Effector CD4-positive, alpha-beta T cell (primary cell): ENCODE results near the gene RASAL2.
"Not testable (repeated sequence)": the region's sequence is repeated elsewhere in the genome, so short reads cannot be mapped to it uniquely, and the experiment has no call there.

ENCODE experiments used
- DNase-seq: peaks from one replicate; pipeline ENCODE4 v3.0.0-alpha.2; 2020

Gene RASAL2

DNA sequence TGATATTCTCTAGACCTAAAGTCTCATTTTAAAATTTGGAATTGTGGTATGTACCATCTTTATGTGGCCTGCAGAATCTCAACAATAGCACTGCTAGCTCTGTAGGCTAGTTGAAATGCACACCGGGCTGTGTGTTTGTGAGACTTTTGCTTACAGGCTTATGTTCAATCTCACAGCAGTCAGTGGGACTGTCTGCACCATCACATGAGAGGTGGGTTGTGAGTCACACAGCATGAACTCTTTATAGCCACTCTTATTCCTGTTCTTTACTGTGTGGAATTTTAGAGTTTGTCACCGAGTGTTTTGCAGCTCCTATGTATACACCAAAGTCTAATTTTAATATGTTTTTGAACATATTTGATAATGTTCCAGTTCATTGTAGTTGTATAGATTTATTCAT lies 74.6 kb downstream of the RASAL2 start:
- no peak for DNase-seq

DNA sequence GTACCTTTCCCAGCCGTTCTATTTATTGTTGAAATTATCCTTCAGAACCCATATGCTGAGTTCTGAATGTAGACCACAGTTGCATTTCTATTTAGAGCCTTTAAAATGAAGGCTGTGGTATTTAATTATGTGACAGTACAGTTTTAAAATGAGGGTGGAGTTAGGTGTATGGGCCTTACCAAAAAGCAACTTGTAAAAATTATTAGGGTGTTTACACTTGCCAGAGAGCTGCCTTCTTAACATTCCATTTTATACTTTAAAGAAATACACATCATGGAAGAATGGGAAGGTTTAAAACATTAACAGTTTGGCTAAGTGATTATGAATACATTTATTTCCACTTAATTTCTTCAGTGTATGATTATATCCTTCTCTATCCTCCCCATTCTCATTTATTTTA lies 75.7 kb downstream of the RASAL2 start:
- no peak for DNase-seq

- no peak for DNase-seq
Observed at GRCh38 chr1:178172939-178173338, 79.0 kb downstream of the RASAL2 start.

DNA sequence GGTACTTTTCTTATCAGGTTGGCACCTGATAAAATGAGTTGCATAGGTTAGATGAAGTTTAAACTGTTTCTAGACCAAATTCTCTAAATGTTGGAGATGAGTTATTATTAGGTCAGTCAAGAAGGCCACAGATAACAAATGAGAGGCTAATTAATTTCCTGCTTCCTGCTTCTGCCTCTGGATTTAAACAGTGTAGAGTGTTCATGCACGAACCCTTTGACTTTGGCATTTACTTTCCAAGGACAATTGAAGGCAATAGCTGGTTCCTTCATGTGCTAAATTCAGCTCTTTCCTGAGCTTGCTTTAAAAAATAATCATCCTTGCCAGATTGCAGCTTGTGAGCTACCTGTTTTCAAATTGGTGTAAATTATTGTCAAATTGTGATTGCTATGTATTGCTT lies 80.6 kb downstream of the RASAL2 start:
- DNase-seq: no peak

DNA sequence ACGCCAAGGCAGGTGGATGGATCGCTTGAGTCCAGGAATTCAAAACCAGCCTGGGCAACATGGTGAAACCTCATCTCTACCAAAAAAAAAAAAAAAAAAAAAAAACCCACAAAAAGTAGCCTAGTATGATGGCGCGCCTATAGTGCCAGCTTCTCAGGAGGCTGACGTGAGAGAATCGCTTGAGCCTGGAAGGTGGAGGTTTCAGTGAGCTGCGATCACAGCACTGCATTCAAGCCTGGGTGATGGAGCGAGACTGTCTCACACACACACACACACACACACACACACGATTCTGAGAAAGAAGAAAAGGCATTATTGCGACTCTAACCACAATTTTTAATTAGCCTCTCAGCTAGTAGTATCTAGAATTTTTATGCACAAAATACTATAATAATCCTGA lies 86.5 kb downstream of the RASAL2 start:
- DNase-seq: no peak

- no peak for DNase-seq
Observed at GRCh38 chr1:178183796-178184195, 89.9 kb downstream of the RASAL2 start.

- DNase-seq: no peak
Observed at GRCh38 chr1:178188306-178188705, 94.4 kb downstream of the RASAL2 start.

DNA sequence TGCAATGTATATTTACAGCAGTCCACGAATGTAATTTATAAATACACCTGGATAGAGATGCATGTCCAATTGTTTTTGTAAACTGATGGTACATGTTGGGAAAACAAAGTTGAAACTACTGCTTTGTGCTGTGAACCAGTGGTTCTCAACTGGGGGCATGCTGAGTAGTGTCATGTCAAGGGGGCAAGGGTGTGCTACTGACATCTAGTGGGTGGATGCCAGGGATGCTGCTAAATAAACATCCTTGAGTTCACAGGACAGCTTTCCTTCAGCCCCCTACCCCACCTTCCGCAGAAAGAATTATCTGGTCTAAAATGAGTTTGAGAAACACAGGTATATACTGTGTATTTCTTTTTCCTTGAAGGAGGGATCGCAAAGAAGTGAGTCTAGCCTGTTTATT lies 95.9 kb downstream of the RASAL2 start:
- DNase-seq: no peak

DNA sequence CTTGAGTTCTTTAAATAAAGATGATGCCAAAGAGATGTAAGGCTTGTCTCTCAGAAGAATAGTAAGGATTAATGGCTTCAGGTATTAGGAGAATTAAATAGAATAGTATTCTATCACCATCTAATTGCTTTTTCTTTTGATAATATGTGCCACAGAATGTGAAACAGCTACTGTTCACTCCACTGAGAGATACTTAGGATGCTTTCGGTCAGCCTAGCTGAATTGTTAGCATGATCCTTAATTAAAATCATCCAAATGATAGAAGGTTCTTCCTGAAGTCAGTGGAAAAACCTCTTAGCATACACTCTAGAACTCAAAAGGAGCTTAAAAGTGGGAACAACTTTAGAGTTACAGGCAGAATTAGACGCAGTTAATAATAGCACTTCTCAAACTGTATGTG lies 97.0 kb downstream of the RASAL2 start:
- no peak for DNase-seq

DNA sequence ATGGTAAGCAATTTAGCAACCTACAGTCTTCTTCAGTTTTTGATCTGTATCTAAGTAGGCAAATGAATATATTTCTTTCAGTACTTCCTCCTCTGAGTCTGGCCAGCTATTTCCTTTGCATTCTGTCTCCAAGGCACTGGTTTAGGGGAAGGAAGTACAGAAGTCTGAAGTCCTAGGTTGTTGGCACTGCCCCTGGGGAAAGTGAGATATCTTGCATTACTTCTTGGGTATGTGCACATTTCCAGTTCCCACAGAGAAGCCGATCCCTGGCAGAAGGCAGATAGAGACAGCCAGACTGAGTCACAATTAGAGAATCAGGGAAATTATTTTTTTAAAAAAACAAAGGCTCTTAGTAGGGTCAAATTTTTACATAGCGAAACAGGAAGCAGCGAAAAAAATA lies 98.8 kb downstream of the RASAL2 start:
- no peak for DNase-seq

DNA sequence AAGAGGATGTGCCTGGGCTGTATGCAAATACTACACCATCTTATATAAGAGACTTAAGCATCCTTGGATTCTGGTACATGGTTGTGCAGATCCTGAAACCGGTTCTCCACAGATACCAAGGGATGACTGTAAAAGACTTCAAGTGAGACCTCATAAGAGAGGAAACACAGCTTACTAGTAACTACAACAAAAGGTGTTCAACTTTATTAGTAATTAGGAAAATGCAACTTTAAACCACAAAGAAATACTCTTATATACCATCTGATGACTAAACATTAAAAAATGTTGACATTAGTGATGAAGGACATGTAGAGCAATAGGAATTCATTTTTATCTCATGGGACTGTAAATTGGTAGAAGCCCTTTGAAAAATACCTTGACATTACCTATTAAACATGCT lies 102.7 kb downstream of the RASAL2 start:
- no peak for DNase-seq

DNA sequence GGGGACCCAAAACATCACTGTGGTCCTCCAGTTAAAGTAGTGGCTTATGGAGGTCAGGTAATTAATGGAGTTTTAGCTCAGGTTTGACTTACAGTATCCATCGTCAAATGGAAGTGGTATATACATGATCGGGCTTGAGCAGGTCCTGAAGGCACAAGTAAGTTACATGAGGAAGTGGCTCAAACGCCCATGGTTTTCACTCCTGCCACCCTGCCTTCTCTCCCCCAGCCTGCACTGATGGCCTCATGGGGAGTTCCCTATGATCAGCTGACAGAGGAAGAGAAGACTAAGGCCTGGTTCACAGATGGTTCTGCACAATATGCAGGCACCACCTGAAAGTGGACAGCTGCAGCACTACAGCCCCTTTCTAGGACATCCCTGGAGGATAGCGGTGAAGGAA lies 108.2 kb downstream of the RASAL2 start:
- not testable (repeated sequence) for DNase-seq

- DNase-seq: not testable (repeated sequence)
Observed at GRCh38 chr1:178202546-178202945, 108.6 kb downstream of the RASAL2 start.

DNA sequence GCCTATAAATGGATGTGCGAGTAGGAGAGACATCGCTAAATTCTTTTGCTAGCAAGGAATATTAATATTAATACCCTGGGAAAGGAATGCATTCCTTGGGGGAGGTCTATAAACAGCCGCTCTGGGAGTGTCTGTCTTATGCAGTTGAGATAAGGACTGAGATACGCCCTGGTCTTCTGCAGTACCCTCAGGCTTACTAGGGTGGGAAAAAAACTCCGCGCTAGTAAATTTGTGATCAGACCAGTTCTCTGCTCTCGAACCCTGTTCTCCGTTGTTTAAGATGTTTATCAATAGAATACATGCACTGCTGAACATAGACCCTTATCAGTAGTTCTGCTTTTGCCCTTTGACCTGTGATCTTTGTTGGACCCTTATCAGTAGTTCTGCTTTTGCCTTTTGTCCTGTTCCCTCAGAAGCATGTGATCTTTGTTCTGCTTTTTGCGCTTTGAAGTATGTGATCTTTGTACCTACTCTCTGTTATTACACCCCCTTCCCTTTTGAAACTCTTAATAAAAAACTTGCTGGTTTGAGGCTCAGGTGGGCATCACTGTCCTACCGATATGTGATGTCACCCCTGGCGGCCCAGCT lies 114.5 kb downstream of the RASAL2 start:
- DNase-seq: not testable (repeated sequence)

GRCh38 chr1:178209935-178210334 lies 116.0 kb downstream of the RASAL2 start:
- no peak for DNase-seq

- no peak for DNase-seq
Observed at GRCh38 chr1:178218550-178218949, 124.6 kb downstream of the RASAL2 start.

GRCh38 chr1:178220094-178220493 lies 126.2 kb downstream of the RASAL2 start:
- DNase-seq: no peak

- no peak for DNase-seq
Observed at GRCh38 chr1:178223289-178223688, 129.4 kb downstream of the RASAL2 start.

DNA sequence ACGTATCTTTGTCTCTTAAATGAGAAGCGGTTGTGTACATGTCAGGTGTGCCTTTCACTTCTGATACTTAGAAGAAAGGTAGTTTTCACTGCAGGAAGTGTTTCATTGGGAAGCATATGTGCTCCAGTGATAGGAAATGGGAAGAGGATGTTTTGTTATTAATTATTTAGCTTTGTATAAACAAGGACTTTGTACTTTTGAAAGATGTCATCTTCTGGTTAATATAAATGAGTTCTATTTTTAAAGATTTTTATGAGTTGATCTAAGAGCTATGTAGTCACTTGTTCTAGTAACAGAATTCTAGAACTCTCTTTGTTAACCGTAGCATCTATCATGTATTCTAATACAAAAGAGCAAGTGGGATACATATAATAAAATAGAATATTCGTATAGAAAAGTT lies 130.5 kb downstream of the RASAL2 start:
- DNase-seq: no peak

- no peak for DNase-seq
Observed at GRCh38 chr1:178230881-178231409, 137.0 kb downstream of the RASAL2 start.

DNA sequence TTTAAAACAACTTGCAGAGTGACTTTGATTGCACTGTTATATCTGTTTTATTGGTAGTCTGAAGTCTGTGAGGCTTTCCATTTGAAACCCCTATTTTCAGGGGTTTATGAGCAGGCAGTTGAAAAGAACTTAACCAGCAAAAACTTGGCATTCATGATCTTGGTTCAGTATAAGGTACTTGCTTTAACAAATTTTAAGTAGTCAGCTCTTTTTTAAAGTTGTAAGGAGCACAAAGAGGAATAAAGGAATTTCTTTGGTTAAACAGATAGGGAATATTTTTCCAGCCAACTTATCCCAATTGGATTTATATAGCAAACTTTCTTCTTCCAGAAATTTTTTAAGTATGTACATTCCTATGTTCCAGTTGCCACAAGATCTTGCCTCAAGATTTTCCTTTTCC lies 138.2 kb downstream of the RASAL2 start:
- DNase-seq: no peak

- DNase-seq: no peak
Observed at GRCh38 chr1:178232949-178233348, 139.0 kb downstream of the RASAL2 start.

DNA sequence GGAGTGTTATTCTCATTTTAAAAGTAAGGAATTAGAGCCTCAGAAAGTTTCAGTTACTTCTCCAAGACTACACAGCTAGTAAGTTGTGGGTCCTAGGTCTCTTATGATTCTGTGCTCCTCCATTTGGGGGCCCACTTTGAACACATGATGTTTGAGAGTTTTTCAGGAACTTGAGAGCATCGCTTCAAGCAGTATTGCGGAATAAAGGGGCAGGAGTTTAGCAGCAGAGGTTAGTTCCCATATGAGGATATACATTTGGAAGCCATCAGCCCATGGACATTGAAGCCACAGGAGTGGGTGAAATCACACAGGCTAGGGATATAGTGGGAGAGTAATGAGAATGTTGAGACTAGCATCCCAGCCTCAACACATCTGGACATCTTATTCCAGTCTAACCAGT lies 143.2 kb downstream of the RASAL2 start:
- no peak for DNase-seq

DNA sequence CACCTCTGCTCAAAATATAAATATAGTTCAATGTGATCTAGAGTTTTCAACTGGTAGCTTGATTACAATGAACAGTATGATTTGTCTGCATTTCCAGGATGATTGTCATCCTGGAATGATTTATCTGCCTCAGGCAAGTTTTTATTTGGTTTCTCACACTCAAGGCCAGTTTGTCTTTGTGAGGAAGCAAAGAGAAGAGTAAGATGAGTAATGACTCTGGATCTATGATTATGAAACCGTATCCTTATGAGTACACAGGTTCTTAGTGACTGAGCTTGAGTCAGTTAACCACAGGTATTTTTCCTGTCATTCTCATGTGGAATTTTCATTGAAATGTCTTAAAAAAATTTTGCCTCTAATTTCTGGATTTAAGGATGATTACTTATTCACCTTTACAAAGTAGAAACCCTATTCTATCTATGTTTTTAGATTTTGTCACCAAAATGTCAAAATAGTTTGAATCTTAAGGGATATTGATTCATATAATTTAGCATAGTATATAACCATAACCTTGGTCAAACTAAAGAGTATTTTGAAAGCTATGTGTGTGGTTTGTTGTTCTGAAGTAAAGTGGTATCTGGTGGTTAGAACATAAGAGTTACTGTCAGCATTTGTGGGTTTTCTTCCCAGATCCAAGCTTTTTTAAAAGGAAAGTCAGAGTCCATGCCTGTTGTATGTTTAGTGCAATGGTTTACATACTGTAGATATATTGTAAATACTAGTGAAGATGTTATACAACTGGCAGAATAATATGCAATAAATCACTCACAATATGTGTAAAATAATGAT lies 145.0 kb downstream of the RASAL2 start:
- DNase-seq: no peak

DNA sequence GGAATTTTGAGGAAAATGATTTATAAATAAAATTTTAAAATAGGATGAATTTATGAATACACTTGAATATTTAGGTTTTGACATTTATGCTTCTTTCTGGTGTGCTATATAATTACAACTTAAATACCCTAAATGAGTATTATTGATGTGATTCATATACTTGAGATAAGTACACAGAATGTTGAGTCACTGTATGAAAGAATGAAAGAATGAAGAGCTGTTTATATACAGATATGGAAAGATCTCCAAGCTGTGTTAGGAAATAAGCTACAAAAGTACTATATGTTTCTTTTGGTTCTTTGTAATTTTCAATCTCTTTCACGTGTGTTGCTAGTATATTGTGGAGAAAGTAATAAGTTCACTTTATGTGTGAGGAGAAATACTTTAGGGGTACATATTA lies 147.2 kb downstream of the RASAL2 start:
- DNase-seq: no peak
